Thyroid gland (tissue), 4 donors: Measurements from ENCODE around the gene HECTD3.

Experiments
- CTCF ChIP-seq, 6 experiments: fragments of 200-600 bp in 3 of 6; fragments of 450-650 bp in 3 of 6; sonication (generic) in 3 of 6; IDR thresholded peaks; one replicate each; pipeline ENCODE4 v1.5.1; 2016 to 2019; ENCODE audit warnings: antibody characterized with exemption in 6 of 6, mild to moderate bottlenecking in 2 of 6, inconsistent platforms in 1 of 6, moderate library complexity in 1 of 6
- POLR2A ChIP-seq, 2 donors: fragments of 450-650 bp; IDR thresholded peaks; one replicate each; pipeline ENCODE4 v1.6.1; 2017; ENCODE audit warnings: antibody characterized with exemption in 2 of 2, mild to moderate bottlenecking in 2 of 2, moderate library complexity in 1 of 2

GRCh38 chr1:45023663-45024062 is 12.5 kb upstream of the HECTD3 start:
- TF ChIP-seq CTCF (IDR thresholded peaks at IDR 0.05) (no peak), POLR2A (IDR thresholded peaks at IDR 0.05) (no peak)
